Inferior parietal cortex (tissue), 1 donor: ENCODE measurements around the gene TNFAIP2.
A peak's percentile ranks its signal among the peaks of the same experiment; 100 is the strongest.
"Not testable (repeated sequence)": the region's sequence is repeated elsewhere in the genome, so short reads cannot be mapped to it uniquely, and the experiment has no call there.

Experiments used
- DNase-seq: peaks from one replicate; pipeline ENCODE4 v3.0.0-alpha.2; 2016; ENCODE audit errors: extremely low spot score

Gene TNFAIP2

GRCh38 chr14:103155416-103155815, 32.2 kb downstream of the TNFAIP2 start:
- DNase-seq: not testable (repeated sequence)

GRCh38 chr14:103155826-103156394, 32.6 kb downstream of the TNFAIP2 start:
- DNase-seq: no peak

- no peak for DNase-seq
Measured at GRCh38 chr14:103156651-103157378, 33.6 kb downstream of the TNFAIP2 start.

GRCh38 chr14:103157969-103158368, 34.7 kb downstream of the TNFAIP2 start:
- DNase-seq: no peak

- no peak for DNase-seq
Measured at GRCh38 chr14:103158688-103159087, 35.4 kb downstream of the TNFAIP2 start.

GRCh38 chr14:103160321-103161053, 37.2 kb downstream of the TNFAIP2 start:
- DNase-seq: no peak

GRCh38 chr14:103161054-103161397, 37.8 kb downstream of the TNFAIP2 start:
- DNase-seq: no peak

- DNase-seq: no peak
Measured at GRCh38 chr14:103163199-103163598, 39.9 kb downstream of the TNFAIP2 start.

- DNase-seq: no peak
Measured at GRCh38 chr14:103164006-103164405, 40.7 kb downstream of the TNFAIP2 start.

GRCh38 chr14:103164779-103165178, 41.5 kb downstream of the TNFAIP2 start:
- DNase-seq: no peak

- DNase-seq: no peak
Measured at GRCh38 chr14:103165323-103165722, 42.1 kb downstream of the TNFAIP2 start.

- DNase-seq: no peak
Measured at GRCh38 chr14:103169954-103170353, 46.7 kb downstream of the TNFAIP2 start.

GRCh38 chr14:103171206-103171605, 47.9 kb downstream of the TNFAIP2 start:
- DNase-seq: not testable (repeated sequence)

GRCh38 chr14:103172921-103173320, 49.7 kb downstream of the TNFAIP2 start:
- no peak for DNase-seq

- DNase-seq: not testable (repeated sequence)
Measured at GRCh38 chr14:103173887-103174286, 50.6 kb downstream of the TNFAIP2 start.

- DNase-seq: not testable (repeated sequence)
Measured at GRCh38 chr14:103176176-103176575, 52.9 kb downstream of the TNFAIP2 start.

GRCh38 chr14:103177376-103177775, 54.1 kb downstream of the TNFAIP2 start:
- no peak for DNase-seq

GRCh38 chr14:103178521-103178920, 55.3 kb downstream of the TNFAIP2 start:
- no peak for DNase-seq

GRCh38 chr14:103179094-103179493, 55.8 kb downstream of the TNFAIP2 start:
- no peak for DNase-seq

- DNase-seq: no peak
Measured at GRCh38 chr14:103180331-103180730, 57.1 kb downstream of the TNFAIP2 start.

- DNase-seq: no peak
Measured at GRCh38 chr14:103184046-103184445, 60.8 kb downstream of the TNFAIP2 start.

- peak; percentile 49 for DNase-seq
Measured at GRCh38 chr14:103185051-103186029, 62.1 kb downstream of the TNFAIP2 start.
